Liver (tissue), 9 donors: ENCODE measurements around the gene DCBLD2. TPM values are rescaled to one million over a fixed set of nuclear protein-coding genes. Genes with fewer than 3 reads are reported as not detected.

ENCODE experiments used
- DNase-seq: peaks from one replicate; pipeline ENCODE4 v3.0.0-alpha.2; 2017; ENCODE audit warnings: low spot score
- H3K27ac ChIP-seq, 2 donors: one replicate each; pipeline ENCODE4 v1.7.0; 2013; ENCODE audit warnings: inconsistent platforms in 2 of 2, low read length in 2 of 2, control low read depth in 1 of 2, low read depth in 1 of 2, mild to moderate bottlenecking in 1 of 2
- H3K27me3 ChIP-seq, 4 donors: one replicate each; pipeline versions ENCODE4 v1.6.1 to v1.7.0; 2013; ENCODE audit warnings: low read length in 3 of 4, inconsistent platforms in 1 of 4, mild to moderate bottlenecking in 1 of 4, moderate library complexity in 1 of 4; ENCODE audit not compliant: control insufficient read depth in 4 of 4, insufficient read depth in 4 of 4
- H3K36me3 ChIP-seq, 4 donors: one replicate each; pipeline versions ENCODE4 v1.6.1 to v1.7.0; 2013; ENCODE audit warnings: low read length in 3 of 4, mild to moderate bottlenecking in 3 of 4, low read depth in 1 of 4, moderate library complexity in 1 of 4; ENCODE audit not compliant: control insufficient read depth in 4 of 4, insufficient read depth in 3 of 4
- H3K4me1 ChIP-seq, 4 donors: one replicate each; pipeline versions ENCODE4 v1.6.1 to v1.7.0; 2013; ENCODE audit warnings: low read length in 3 of 4, mild to moderate bottlenecking in 3 of 4, moderate library complexity in 1 of 4; ENCODE audit not compliant: control insufficient read depth in 4 of 4, insufficient read depth in 4 of 4
- H3K4me3 ChIP-seq, 3 donors: one replicate each; pipeline versions ENCODE4 v1.6.1 to v1.7.0; 2013; ENCODE audit warnings: low read length in 3 of 3, control low read depth in 1 of 3, low read depth in 1 of 3, mild to moderate bottlenecking in 1 of 3
- H3K9ac ChIP-seq, 2 donors: one replicate each; pipeline ENCODE4 v1.7.0; 2013; ENCODE audit warnings: low read length in 2 of 2, mild to moderate bottlenecking in 2 of 2, moderate library complexity in 2 of 2, control low read depth in 1 of 2, low read depth in 1 of 2
- H3K9me3 ChIP-seq, 4 donors: one replicate each; pipeline versions ENCODE4 v1.6.1 to v1.7.0; 2013; ENCODE audit warnings: low read length in 3 of 4; ENCODE audit not compliant: control insufficient read depth in 4 of 4
- EGR1 ChIP-seq, 2 donors: IDR thresholded peaks; 2 replicates each; pipeline ENCODE4 v1.6.1; 2016 to 2018; ENCODE audit warnings: antibody characterized with exemption in 2 of 2, low read depth in 2 of 2
- FOXA1 ChIP-seq: IDR thresholded peaks from 2 replicates; pipeline ENCODE4 v1.6.1; 2016; ENCODE audit warnings: antibody characterized with exemption
- FOXA2 ChIP-seq: IDR thresholded peaks from 2 replicates; pipeline ENCODE4 v1.6.1; 2016; ENCODE audit warnings: antibody characterized with exemption
- HNF4A ChIP-seq, 2 donors: conservative IDR thresholded peaks; 2 replicates each; pipeline ENCODE4 v1.6.1; 2016; ENCODE audit warnings: antibody characterized with exemption in 2 of 2, mild to moderate bottlenecking in 2 of 2
- JUND ChIP-seq, 2 donors: IDR thresholded peaks; 2 replicates each; pipeline ENCODE4 v1.6.1; 2016; ENCODE audit warnings: antibody characterized with exemption in 2 of 2
- NR2F2 ChIP-seq: IDR thresholded peaks from 2 replicates; pipeline ENCODE4 v1.6.1; 2016; ENCODE audit warnings: antibody characterized with exemption
- RAD21 ChIP-seq, 2 donors: IDR thresholded peaks; 2 replicates each; pipeline ENCODE4 v1.6.1; 2016; ENCODE audit warnings: antibody characterized with exemption in 2 of 2, mild to moderate bottlenecking in 2 of 2
- RXRA ChIP-seq, 2 donors: IDR thresholded peaks; 2 replicates each; pipeline ENCODE4 v1.6.1; 2017 to 2018; ENCODE audit warnings: antibody characterized with exemption in 2 of 2, mild to moderate bottlenecking in 1 of 2
- TAF1 ChIP-seq: conservative IDR thresholded peaks from 2 replicates; pipeline ENCODE4 v1.6.1; 2016; ENCODE audit warnings: antibody characterized with exemption, mild to moderate bottlenecking
- YY1 ChIP-seq: IDR thresholded peaks from 2 replicates; pipeline ENCODE4 v1.6.1; 2016; ENCODE audit warnings: antibody characterized with exemption, mild to moderate bottlenecking
- WGBS: extraction: QIAGEN DNeasy Blood & Tissue Kit; methylation state at CpG from one replicate; pipeline ENCODE4 v1.1.7; 2013; 5-methylcytosine and 5-hydroxymethylcytosine counted together
- polyA plus RNA-seq, 2 donors: library from polyadenylated mRNA; stranded (reverse) in 1 of 2; unstranded in 1 of 2; fragments of 200-250 nt in 1 of 2; fragments of >200 nt in 1 of 2; fragmentation: Nextera tagmentation in 1 of 2; extraction: Ambion mirVana in 1 of 2; gene quantifications; one replicate each; pipeline versions ENCODE4 v1.2.1 to v1.2.3, GENCODE V29; 2013 to 2015
- total RNA-seq, 2 donors: library from RNA; depleted of rRNA; stranded (reverse); fragments of >200 nt; gene quantifications; one replicate each; pipeline ENCODE4 v1.2.3, GENCODE V29; 2014
- TF ChIP-seq, protein P1 (sequence below): IDR thresholded peaks from 2 replicates; pipeline ENCODE4 v1.6.1; 2016; ENCODE audit warnings: antibody characterized with exemption, mild to moderate bottlenecking
- TF ChIP-seq, protein P2 (sequence below): IDR thresholded peaks from 2 replicates; pipeline ENCODE4 v1.6.1; 2016; ENCODE audit warnings: antibody characterized with exemption
- TF ChIP-seq, protein P3 (sequence below): IDR thresholded peaks from 2 replicates; pipeline ENCODE4 v1.6.1; 2016; ENCODE audit warnings: antibody characterized with exemption
- TF ChIP-seq, protein P4 (sequence below): fragments of 150-350 bp; IDR thresholded peaks from 2 replicates; pipeline ENCODE4 v1.5.1; 2017; ENCODE audit warnings: improper control_type of control experiment, low read depth, low read length; ENCODE audit not compliant: missing input control
- TF ChIP-seq, protein P5 (sequence below): IDR thresholded peaks from 2 replicates; pipeline ENCODE4 v1.6.1; 2016; ENCODE audit warnings: antibody characterized with exemption
- donor health status: healthy.
- donor health status: healthy.
- donor health status: healthy.
- donor health status: healthy.
- donor health status: healthy.

The DCBLD2 gene
- total and polyA plus RNA-seq, 4 donors = 4.7 to 14.7 (median 9.1) TPM

DNA sequence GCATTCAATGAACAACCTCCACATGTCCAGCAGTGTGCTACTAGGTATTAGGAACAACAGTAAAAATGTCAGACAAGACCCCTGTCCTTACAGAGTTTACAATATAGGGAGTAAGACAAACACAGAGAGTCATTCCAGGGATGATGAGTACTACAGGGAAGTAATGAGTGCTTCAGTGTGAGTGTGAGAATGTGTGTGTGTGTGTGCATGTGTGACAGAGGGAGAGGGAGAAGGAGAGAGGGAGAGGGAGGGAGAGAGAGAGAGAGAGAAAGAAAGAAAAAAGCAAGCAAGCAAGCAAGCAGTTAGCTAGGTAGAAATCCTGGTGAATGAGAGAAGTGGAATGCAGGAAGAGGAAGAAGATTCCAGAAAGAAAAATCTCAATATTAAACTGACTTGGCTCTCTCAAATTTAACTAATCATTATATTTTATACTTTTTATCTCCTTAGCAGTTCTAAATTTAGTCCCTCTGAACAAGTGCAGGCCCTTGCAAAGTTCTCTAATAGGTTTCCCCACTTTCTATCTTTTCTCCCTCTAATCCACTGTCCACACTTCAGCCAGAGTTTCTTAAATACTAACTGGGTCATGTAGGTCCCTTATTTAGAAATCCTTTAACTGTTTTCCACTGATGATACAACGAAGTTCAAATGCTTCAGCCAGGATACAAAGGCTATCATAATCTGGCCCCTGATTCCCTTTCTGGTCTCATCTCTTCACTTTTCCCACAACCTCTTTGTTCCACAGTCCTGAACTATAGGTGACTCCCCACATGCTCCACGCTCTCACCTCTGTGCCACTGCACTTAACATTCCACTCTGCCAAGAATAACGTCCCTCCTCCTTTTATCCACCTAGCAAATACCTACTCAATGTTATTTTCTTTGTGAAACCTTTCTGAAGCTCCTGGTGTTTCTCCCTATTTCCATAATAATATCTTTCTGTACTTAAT, 10.3 kb downstream of the DCBLD2 start:
- TF ChIP-seq, protein P1, sequence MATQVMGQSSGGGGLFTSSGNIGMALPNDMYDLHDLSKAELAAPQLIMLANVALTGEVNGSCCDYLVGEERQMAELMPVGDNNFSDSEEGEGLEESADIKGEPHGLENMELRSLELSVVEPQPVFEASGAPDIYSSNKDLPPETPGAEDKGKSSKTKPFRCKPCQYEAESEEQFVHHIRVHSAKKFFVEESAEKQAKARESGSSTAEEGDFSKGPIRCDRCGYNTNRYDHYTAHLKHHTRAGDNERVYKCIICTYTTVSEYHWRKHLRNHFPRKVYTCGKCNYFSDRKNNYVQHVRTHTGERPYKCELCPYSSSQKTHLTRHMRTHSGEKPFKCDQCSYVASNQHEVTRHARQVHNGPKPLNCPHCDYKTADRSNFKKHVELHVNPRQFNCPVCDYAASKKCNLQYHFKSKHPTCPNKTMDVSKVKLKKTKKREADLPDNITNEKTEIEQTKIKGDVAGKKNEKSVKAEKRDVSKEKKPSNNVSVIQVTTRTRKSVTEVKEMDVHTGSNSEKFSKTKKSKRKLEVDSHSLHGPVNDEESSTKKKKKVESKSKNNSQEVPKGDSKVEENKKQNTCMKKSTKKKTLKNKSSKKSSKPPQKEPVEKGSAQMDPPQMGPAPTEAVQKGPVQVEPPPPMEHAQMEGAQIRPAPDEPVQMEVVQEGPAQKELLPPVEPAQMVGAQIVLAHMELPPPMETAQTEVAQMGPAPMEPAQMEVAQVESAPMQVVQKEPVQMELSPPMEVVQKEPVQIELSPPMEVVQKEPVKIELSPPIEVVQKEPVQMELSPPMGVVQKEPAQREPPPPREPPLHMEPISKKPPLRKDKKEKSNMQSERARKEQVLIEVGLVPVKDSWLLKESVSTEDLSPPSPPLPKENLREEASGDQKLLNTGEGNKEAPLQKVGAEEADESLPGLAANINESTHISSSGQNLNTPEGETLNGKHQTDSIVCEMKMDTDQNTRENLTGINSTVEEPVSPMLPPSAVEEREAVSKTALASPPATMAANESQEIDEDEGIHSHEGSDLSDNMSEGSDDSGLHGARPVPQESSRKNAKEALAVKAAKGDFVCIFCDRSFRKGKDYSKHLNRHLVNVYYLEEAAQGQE = no peak
- no peak for TF ChIP-seq RAD21 (IDR thresholded peaks at IDR 0.05)
- TF ChIP-seq, protein P2, sequence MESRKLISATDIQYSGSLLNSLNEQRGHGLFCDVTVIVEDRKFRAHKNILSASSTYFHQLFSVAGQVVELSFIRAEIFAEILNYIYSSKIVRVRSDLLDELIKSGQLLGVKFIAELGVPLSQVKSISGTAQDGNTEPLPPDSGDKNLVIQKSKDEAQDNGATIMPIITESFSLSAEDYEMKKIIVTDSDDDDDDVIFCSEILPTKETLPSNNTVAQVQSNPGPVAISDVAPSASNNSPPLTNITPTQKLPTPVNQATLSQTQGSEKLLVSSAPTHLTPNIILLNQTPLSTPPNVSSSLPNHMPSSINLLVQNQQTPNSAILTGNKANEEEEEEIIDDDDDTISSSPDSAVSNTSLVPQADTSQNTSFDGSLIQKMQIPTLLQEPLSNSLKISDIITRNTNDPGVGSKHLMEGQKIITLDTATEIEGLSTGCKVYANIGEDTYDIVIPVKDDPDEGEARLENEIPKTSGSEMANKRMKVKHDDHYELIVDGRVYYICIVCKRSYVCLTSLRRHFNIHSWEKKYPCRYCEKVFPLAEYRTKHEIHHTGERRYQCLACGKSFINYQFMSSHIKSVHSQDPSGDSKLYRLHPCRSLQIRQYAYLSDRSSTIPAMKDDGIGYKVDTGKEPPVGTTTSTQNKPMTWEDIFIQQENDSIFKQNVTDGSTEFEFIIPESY = no peak
- no peak for TF ChIP-seq RXRA (IDR thresholded peaks at IDR 0.05)
- Histone ChIP-seq H3K36me3 (no peaks in the 10 kb centered on the region), H3K27me3 (no peaks in the 10 kb centered on the region), H3K4me3 (no peak overlapping the region), H3K9me3 (no peaks in the 10 kb centered on the region), H3K4me1 (peaks cover 0 to 8% (median 0%) of the 10 kb centered on the region in 4 donors), H3K27ac (no peak overlapping the region), H3K9ac (no peak overlapping the region)
- WGBS = 58% methylated on average over 3 of the region's 3 CpGs
- no peak for DNase-seq

DNA sequence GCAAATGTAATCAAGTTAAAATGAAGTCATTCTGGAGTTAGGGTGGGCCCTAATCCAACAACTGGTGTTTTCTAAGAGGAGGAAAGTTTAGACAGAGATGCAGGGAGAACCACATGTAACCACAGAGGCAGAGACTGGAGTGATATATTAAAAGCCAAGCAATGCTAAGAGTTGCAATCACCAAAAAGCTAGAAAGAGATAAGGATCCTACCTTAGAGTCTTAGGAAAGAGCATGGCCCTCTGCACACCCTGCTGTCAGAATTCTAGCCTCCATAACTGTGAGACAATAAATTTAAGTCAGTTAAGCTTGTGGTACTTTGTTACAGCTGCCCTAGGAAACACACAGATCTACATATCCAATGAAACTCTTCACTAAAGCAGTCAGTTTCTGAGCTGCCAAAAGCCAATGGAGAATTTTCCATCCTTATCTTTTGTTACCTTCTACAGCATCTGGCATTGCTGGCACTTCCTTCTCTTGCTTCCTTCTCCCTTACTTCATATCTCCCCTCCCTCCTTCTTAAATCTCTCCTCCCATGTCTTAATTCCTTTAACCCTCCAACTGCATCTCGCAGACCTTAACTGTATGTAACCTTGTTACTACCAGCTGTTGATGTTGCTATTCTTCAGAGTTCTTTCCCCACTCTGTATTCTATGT, 11.2 kb downstream of the DCBLD2 start:
- H3K4me1 ChIP-seq = peaks cover 0 to 8% (median 0%) of the 10 kb centered on the region in 4 donors

More for the DNA sequence above, 11.2 kb downstream of the DCBLD2 start:
- Histone ChIP-seq H3K9ac (no peak overlapping the region), H3K27me3 (no peaks in the 10 kb centered on the region), H3K27ac (no peak overlapping the region), H3K36me3 (no peaks in the 10 kb centered on the region), H3K4me3 (no peak overlapping the region), H3K9me3 (no peaks in the 10 kb centered on the region)
- no peak for DNase-seq
- TF ChIP-seq JUND (IDR thresholded peaks at IDR 0.05) = no peak
- no peak for TF ChIP-seq YY1
- no peak for TF ChIP-seq RXRA (IDR thresholded peaks at IDR 0.05)
- TF ChIP-seq RAD21 (IDR thresholded peaks at IDR 0.05) = no peak
- TF ChIP-seq, protein P3, sequence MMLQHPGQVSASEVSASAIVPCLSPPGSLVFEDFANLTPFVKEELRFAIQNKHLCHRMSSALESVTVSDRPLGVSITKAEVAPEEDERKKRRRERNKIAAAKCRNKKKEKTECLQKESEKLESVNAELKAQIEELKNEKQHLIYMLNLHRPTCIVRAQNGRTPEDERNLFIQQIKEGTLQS = no peak
- TF ChIP-seq NR2F2 = no peak
- TF ChIP-seq HNF4A (conservative IDR thresholded peaks at IDR 0.05) = no peak
- no peak for TF ChIP-seq EGR1 (IDR thresholded peaks at IDR 0.05; ENCODE audit: low read depth in 2 of 2)
- no peak for TF ChIP-seq TAF1
- TF ChIP-seq FOXA1 = no peak
- no peak for TF ChIP-seq FOXA2
- TF ChIP-seq, protein P2 = no peak
- TF ChIP-seq, protein P4, sequence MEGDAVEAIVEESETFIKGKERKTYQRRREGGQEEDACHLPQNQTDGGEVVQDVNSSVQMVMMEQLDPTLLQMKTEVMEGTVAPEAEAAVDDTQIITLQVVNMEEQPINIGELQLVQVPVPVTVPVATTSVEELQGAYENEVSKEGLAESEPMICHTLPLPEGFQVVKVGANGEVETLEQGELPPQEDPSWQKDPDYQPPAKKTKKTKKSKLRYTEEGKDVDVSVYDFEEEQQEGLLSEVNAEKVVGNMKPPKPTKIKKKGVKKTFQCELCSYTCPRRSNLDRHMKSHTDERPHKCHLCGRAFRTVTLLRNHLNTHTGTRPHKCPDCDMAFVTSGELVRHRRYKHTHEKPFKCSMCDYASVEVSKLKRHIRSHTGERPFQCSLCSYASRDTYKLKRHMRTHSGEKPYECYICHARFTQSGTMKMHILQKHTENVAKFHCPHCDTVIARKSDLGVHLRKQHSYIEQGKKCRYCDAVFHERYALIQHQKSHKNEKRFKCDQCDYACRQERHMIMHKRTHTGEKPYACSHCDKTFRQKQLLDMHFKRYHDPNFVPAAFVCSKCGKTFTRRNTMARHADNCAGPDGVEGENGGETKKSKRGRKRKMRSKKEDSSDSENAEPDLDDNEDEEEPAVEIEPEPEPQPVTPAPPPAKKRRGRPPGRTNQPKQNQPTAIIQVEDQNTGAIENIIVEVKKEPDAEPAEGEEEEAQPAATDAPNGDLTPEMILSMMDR = no peak
- TF ChIP-seq, protein P5, sequence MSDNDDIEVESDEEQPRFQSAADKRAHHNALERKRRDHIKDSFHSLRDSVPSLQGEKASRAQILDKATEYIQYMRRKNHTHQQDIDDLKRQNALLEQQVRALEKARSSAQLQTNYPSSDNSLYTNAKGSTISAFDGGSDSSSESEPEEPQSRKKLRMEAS = no peak
- 93% methylated on average over 1 of the region's 1 CpG for WGBS
